Omental fat pad (tissue), 4 donors: ENCODE data around the gene MYO10. TPM values are rescaled to one million over a fixed set of nuclear protein-coding genes. Genes with fewer than 3 reads are reported as not detected.
A peak's percentile ranks its signal among the peaks of the same experiment; 100 is the strongest.

Experiments used
- ATAC-seq: fragments of 150-250 bp; one replicate; pipeline ENCODE4 v1.9.1; 2016; ENCODE audit warnings: mild to moderate bottlenecking, moderate library complexity; ENCODE audit not compliant: low FRiP score
- DNase-seq: peaks from one replicate; pipeline ENCODE4 v3.0.0-alpha.2; 2019; ENCODE audit warnings: low spot score
- small RNA-seq: library from RNA; depleted of rRNA; stranded (forward); fragments of <200 nt; gene quantifications from one replicate; pipeline ENCODE3, GENCODE V24; 2016
- total RNA-seq, 4 donors: library from RNA; depleted of rRNA; stranded (reverse); fragments of >200 nt; gene quantifications; one replicate each; pipeline ENCODE4 v1.1.0, GENCODE V29; 2016
- TF ChIP-seq, protein P1 (sequence below), 3 donors: fragments of 450-650 bp; IDR thresholded peaks; one replicate each; pipeline ENCODE4 v1.5.1; 2016 to 2017; ENCODE audit warnings: antibody characterized with exemption in 3 of 3, mild to moderate bottlenecking in 3 of 3, moderate library complexity in 2 of 3

MYO10 gene
- total RNA-seq, 4 donors from 2014 or later: 12.1 to 35.8 (median 17.7) TPM

DNA sequence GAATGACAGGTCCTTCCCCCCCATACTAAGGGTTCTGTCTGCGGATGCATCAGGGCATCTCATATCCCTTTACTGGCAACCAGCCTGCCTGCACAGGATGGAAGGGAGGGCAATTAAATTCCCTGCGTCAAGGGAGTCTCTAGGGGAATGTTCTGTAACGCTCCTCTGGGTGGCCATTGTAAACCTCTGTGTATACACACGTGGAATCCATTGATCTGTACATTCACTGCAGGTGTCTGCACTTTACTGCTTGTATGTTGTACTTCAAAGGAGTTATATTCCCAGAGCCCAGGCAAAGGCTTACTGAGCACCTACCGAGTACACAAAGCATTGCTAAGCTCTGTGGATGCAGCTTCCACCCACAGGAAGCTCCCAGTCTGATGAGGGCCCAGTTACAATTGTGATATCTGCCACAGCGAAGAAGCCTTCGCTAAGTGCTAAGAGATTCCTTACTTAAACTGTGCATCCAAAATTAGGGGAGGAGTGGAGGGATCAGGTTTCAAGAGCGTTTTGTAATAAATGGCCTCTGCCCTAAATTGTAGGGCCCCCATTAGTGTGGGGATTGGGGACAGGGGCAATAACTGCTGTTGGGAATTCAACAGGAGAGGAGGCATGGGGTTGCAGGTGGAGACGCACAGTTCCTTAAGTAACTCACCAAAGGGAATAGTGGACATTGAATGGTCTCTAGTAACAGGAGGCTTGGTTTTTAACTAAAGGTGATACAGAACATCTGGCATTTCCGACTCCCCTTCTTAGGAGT lies 317.8 kb downstream of the MYO10 start:
- TF ChIP-seq, protein P1, sequence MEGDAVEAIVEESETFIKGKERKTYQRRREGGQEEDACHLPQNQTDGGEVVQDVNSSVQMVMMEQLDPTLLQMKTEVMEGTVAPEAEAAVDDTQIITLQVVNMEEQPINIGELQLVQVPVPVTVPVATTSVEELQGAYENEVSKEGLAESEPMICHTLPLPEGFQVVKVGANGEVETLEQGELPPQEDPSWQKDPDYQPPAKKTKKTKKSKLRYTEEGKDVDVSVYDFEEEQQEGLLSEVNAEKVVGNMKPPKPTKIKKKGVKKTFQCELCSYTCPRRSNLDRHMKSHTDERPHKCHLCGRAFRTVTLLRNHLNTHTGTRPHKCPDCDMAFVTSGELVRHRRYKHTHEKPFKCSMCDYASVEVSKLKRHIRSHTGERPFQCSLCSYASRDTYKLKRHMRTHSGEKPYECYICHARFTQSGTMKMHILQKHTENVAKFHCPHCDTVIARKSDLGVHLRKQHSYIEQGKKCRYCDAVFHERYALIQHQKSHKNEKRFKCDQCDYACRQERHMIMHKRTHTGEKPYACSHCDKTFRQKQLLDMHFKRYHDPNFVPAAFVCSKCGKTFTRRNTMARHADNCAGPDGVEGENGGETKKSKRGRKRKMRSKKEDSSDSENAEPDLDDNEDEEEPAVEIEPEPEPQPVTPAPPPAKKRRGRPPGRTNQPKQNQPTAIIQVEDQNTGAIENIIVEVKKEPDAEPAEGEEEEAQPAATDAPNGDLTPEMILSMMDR (IDR thresholded peaks at IDR 0.05): no peak
- no peak for ATAC-seq
- no peak for DNase-seq

DNA sequence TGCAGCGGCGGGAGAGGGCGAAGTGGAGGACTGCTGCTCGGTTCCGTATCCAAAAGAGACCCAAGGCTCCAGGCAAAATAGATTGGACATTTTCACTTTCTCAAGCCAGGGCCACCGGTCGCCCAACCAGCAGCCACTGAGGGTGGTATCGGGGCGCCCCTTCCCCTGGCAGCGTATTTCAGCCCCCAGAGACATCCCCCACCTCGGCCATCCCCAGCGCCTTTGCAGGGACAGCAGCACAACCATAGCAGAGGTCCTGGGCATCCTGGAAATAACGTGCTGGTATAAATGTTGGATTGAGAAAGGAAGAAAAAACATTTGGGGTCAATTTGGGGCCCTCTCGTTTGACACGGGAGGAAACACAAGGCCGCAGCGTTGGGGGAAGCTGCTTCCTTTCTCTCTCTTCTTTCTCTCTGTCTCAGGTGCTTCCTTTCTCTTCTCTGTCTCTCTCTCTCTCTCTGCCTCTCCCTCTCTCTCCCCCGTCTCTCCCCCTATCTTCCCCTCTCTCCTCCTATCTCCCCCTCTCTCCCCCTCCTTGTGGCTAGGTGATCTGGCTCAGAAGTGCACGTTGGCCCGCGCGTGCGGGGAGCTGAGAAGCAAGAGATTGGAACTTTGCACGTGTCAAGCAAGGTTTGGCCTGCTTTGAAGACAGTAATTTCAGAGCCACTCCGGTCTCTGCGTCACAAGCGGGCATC lies 318.7 kb downstream of the MYO10 start:
- TF ChIP-seq, protein P1 (IDR thresholded peaks at IDR 0.05): no peak
- DNase-seq (no peak), ATAC-seq (no peak)

DNA sequence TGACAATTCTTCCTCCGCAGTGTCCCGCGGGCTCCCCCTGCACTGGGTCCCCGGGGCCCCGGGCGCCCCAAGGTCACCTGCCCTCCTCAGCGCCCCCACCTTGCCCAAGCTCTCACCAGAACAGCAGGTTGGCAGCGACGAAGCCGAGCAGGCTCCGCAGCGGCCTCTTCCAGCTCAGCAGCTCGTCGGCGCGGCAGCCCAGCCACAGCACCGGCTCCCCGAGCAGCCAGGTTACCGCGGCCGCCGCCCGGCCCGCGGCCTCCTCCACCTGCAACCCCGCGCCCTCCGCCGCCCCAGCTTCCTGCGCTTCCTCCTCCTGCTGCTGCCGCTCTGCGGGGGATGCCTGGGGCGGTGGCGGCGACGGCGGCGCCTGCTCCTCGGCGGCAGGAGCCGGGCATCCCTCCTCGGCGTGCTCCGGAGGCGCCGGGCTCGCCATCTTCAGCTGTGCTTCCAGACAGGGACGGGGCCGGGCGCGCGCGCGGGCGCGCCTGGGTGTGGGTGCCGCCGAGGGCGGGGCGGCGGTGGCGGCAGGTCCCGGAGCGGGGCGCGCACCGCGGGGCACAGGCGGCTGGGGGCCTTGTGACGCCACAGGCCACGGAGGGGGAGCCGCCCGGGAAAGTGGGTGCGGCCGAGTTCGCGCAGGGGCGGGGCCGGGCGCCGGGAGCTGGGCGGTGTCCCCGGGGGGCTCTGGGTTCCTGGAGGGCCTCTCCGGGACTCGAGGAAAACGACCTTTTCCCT lies 319.4 kb downstream of the MYO10 start, which contains the start of gene RETREG1:
RETREG1 (minus strand) TSS at position 462 of the 738 bp plus-strand sequence; CDS start at position 436, 26 bp downstream.
- TF ChIP-seq, protein P1 (IDR thresholded peaks at IDR 0.05): no peak
- peak; percentile 80 for ATAC-seq
- peak; percentile 27 for DNase-seq

GRCh38 chr5:16615741-16616535 lies 320.1 kb downstream of the MYO10 start:
- TF ChIP-seq, protein P1 (IDR thresholded peaks at IDR 0.05): no peak
- no peak for DNase-seq
- ATAC-seq: peak; percentile 35

- TF ChIP-seq, protein P1 (IDR thresholded peaks at IDR 0.05): no peak
- ATAC-seq (no peak), DNase-seq (no peak)
These were observed 324.1 kb downstream of the MYO10 start for GRCh38 chr5:16612007-16612406.

Small RNA genes lying within 50 kb of the gene (small RNA-seq; reads per million reads assigned to genes)
- gene RF00019 (not detected), gene RNA5SP179 (not detected), gene RNU6-660P (not detected)
